GM13976 (cell line): ENCODE results near the gene FAM107B.

ENCODE experiments used
- DNase-seq: peaks from one replicate; pipeline ENCODE4 v3.0.0; 2012; ENCODE audit warnings: low spot score
- in situ Hi-C: fragments of 300-500 bp; cut with MboI; formaldehyde crosslinking; loops from one replicate; pipeline ENCODE4 v1.12.0; 2022; ENCODE audit warnings: low sequenced_read_pairs, mixed read lengths, inconsistent platforms; ENCODE audit not compliant: unreplicated experiment
- TF ChIP-seq, protein P1 (sequence below): IDR thresholded peaks from 2 replicates; pipeline ENCODE4 v1.5.1; 2012; ENCODE audit warnings: borderline replicate concordance, mild to moderate bottlenecking; ENCODE audit not compliant: insufficient read depth; ENCODE audit errors: extremely low read depth, missing control alignments, control extremely low read depth

FAM107B gene

GRCh38 chr10:14540611-14541010 lies 234.1 kb downstream of the FAM107B start:
- in situ Hi-C loops = no loop called here
- TF ChIP-seq, protein P1, sequence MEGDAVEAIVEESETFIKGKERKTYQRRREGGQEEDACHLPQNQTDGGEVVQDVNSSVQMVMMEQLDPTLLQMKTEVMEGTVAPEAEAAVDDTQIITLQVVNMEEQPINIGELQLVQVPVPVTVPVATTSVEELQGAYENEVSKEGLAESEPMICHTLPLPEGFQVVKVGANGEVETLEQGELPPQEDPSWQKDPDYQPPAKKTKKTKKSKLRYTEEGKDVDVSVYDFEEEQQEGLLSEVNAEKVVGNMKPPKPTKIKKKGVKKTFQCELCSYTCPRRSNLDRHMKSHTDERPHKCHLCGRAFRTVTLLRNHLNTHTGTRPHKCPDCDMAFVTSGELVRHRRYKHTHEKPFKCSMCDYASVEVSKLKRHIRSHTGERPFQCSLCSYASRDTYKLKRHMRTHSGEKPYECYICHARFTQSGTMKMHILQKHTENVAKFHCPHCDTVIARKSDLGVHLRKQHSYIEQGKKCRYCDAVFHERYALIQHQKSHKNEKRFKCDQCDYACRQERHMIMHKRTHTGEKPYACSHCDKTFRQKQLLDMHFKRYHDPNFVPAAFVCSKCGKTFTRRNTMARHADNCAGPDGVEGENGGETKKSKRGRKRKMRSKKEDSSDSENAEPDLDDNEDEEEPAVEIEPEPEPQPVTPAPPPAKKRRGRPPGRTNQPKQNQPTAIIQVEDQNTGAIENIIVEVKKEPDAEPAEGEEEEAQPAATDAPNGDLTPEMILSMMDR = no peak
- DNase-seq = no peak

GRCh38 chr10:14540062-14540461 lies 234.6 kb downstream of the FAM107B start:
- in situ Hi-C loops = no loop called here
- TF ChIP-seq, protein P1 = no peak
- no peak for DNase-seq

GRCh38 chr10:14539176-14539575 lies 235.5 kb downstream of the FAM107B start:
- TF ChIP-seq, protein P1 = no peak
- in situ Hi-C loops = no loop called here
- DNase-seq = no peak

DNA sequence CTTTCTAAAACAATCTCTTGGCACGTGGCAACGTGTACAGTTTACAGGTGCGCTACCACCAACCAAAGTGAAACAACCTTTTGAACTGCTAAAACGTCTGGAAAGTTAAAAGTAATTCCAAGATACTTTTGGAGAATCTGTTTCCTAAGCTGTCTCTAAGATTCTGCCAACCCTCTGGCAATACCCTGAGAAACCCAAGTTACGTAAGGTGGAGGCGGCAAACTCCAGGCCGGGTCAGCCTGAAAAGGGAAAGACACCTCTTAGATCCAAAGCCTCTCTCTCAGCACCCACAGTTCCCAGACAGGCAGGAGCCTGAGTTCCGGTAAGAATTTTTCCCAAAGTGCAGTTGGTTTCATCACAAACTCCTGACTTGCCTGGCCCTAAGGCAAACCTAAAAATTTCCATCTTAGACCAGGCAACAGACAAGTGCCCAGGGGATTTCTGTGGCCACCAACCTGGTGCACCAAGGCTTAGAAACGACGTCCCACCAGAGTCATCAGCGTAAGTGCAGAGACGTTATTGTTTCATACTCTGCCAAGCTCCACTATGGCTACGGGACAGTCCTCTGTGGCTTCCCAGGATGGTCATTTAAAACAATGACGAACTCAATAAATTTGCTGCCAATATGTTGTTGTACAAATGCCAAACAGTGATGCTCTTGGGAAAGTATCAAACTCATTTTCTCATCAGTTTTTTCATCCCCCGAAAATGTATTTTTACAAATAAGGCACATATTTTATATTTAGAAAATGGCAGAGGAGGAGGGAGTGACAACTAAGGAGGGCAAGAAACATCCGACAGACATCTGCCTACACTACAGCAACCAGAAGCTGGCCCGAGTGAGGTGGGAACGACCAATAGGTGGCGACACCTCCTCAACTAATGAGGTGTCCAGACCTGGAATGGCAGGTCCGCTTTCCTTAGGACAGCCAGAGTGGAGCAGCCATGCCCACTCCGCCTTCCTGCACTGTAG lies 238.2 kb downstream of the FAM107B start:
- TF ChIP-seq, protein P1 = peak; percentile 68
- in situ Hi-C loops = no loop called here
- DNase-seq = peak; percentile 45

DNA sequence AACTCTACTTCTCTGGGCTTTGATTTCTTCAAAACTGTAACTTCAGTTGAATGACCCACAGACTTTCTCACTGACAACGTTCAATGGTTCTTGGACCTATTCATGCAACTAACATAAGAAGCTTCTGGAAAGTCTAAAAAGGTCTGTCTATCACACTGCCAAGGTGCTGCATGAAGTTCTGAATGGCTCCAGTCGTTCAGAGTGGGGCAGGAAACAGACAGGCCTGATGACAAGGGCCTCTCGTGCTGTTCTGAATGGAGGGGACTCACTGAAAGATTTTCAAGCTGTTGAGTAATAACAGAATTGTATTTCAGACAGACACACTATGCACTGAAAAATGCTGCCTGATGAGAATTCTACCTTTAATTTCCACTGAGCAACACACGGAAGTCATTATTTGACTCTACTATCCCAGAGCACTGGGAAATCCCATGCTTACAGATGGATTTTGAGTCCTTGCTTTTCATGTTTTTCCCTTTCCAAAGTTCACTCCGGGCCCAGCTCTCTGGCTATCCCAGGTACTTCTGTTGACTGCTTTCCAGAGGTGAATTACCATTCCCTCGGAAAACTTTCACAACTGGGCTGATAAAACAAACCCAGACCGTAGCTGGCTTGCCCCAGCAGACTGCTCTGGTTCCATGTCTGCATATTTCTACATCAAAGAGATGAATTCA lies 239.1 kb downstream of the FAM107B start:
- in situ Hi-C loops = no loop called here
- DNase-seq = no peak
- TF ChIP-seq, protein P1 = no peak

DNA sequence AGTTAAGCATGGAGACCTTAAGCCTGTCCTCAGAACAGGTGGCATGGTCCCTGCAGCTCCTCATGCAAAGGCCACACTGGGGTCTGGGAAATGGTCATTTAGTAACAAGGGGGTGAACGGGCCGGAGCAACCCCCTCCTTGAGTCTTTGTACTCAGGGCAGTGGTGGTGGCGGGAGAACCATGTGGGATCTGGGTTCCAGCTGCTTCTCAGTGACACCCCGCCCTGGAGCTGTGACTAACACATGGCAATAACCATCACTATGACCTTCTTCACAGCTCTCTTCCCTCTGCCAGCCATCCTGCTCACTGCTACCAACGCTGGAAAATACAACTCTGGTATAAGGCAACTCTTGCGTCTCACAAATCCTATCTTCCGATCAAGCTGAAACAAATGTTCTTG lies 240.5 kb downstream of the FAM107B start:
- TF ChIP-seq, protein P1 = no peak
- in situ Hi-C loops = no loop called here

More for the DNA sequence above, 240.5 kb downstream of the FAM107B start:
- no peak for DNase-seq
